Activated T-helper 17 cell treated with anti-CD3 and anti-CD28 coated beads, Interleukin-2, amount 50 U/mL, for 72 hours (primary cell): ENCODE results near the gene MED13. TPM values are rescaled to one million over a fixed set of nuclear protein-coding genes. Genes with fewer than 3 reads are reported as not detected.

Source experiments
- ATAC-seq: fragments of 150-1000 bp; cut with Tn5 transposase; replicated peaks from 2 replicates; pipeline ENCODE4 v1.10.0; 2021; ENCODE audit warnings: mild to moderate bottlenecking, moderate library complexity
- H3K27ac Mint-ChIP-seq: one replicate; pipeline ENCODE4 v1.8.0; 2022; ENCODE audit warnings: mixed read lengths
- H3K27me3 Mint-ChIP-seq: one replicate; pipeline ENCODE4 v1.8.0; 2022; ENCODE audit warnings: mixed read lengths
- H3K36me3 Mint-ChIP-seq: one replicate; pipeline ENCODE4 v1.8.0; 2022; ENCODE audit warnings: low read depth, mild to moderate bottlenecking, mixed read lengths
- H3K4me1 Mint-ChIP-seq: one replicate; pipeline ENCODE4 v1.8.0; 2022; ENCODE audit warnings: mixed read lengths
- H3K4me3 Mint-ChIP-seq: one replicate; pipeline ENCODE4 v1.8.0; 2022; ENCODE audit warnings: mild to moderate bottlenecking, mixed read lengths
- H3K9me3 Mint-ChIP-seq: one replicate; pipeline ENCODE4 v1.8.0; 2022; ENCODE audit warnings: mixed read lengths
- total RNA-seq, 2 donors: library from RNA; stranded (reverse); gene quantifications; one replicate each; pipeline ENCODE4 v1.2.3, GENCODE V29; 2022

MED13 gene, protein sequence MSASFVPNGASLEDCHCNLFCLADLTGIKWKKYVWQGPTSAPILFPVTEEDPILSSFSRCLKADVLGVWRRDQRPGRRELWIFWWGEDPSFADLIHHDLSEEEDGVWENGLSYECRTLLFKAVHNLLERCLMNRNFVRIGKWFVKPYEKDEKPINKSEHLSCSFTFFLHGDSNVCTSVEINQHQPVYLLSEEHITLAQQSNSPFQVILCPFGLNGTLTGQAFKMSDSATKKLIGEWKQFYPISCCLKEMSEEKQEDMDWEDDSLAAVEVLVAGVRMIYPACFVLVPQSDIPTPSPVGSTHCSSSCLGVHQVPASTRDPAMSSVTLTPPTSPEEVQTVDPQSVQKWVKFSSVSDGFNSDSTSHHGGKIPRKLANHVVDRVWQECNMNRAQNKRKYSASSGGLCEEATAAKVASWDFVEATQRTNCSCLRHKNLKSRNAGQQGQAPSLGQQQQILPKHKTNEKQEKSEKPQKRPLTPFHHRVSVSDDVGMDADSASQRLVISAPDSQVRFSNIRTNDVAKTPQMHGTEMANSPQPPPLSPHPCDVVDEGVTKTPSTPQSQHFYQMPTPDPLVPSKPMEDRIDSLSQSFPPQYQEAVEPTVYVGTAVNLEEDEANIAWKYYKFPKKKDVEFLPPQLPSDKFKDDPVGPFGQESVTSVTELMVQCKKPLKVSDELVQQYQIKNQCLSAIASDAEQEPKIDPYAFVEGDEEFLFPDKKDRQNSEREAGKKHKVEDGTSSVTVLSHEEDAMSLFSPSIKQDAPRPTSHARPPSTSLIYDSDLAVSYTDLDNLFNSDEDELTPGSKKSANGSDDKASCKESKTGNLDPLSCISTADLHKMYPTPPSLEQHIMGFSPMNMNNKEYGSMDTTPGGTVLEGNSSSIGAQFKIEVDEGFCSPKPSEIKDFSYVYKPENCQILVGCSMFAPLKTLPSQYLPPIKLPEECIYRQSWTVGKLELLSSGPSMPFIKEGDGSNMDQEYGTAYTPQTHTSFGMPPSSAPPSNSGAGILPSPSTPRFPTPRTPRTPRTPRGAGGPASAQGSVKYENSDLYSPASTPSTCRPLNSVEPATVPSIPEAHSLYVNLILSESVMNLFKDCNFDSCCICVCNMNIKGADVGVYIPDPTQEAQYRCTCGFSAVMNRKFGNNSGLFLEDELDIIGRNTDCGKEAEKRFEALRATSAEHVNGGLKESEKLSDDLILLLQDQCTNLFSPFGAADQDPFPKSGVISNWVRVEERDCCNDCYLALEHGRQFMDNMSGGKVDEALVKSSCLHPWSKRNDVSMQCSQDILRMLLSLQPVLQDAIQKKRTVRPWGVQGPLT (N-terminal part only)
- 10 to 100 TPM; 48.9 to 51.3 TPM for total RNA-seq

DNA sequence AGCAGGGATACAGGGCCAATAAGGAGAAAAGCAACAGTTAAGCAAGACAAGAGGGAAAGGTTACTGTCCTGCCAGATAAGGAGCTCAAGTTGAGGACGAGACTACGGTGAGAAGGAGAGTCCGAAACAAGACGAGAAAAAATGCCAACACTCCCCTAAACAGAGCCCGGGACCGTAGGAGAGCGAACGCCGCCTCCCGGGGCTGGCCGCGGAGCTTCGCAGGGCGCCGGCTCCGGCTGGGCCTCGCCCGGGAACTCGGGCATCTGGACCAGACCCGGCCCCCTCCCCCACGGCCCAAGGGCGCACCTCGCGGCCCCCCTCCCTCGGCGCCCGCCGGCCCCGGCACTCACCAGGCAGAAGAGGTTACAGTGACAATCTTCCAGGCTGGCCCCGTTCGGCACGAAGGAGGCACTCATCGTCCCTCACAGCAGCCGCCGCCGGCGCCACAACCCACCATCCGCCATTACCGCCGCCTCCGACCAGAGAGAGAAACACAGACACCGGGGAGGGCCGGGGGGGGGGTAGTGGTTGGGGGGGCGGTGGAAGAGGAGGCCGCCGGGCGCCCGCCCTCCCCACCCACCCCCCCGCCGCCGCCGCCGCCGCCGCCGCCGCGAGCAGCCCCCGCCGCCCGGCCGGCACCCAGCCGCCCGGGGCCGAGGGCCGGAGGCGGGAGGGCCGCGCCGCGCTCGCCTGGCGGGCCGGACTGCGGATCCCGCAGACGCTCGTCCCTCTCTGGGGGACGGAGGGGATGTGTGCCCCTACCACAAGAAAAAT lies at the start of gene MED13:
Gene MED13, minus strand, starts transcription at position 488 of the 773 bp plus-strand sequence. Its CDS starts 73 bp downstream, at position 415.
- no peaks in the 10 kb centered on the region for H3K27me3 Mint-ChIP-seq
- peaks cover 56% of the 10 kb centered on the region for H3K36me3 Mint-ChIP-seq

DNA sequence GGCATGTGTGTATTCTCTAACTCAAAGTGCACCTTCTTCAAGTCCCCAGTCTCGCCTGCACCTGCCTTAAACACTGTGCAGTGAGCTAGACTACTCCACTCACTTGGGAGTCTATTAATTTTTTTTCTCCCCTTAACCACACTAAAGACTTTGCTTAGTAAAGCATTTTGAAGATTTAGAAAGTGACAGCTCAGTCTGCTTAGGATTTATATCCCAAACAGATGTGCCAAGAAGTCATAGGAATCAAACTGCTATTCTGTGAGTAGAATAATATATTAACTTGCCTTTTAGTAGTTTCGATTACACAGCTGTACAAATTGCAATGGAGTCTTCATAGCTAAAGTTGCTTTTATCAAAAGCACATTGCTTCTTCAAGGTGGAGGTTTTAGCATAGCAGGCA lies 47.2 kb upstream of the MED13 start:
- ATAC-seq, result no peak
- no peaks in the 10 kb centered on the region for H3K36me3 Mint-ChIP-seq

More for the DNA sequence above, at the start of gene MED13:
- peak; percentile 17 for ATAC-seq
- Mint-ChIP-seq H3K27ac (peak within 1 kb of the TSS; percentile 99), H3K9me3 (no peaks in the 10 kb centered on the region), H3K4me3 (peak within 1 kb of the TSS; percentile 100), H3K4me1 (peaks cover 26% of the 10 kb centered on the region)

DNA sequence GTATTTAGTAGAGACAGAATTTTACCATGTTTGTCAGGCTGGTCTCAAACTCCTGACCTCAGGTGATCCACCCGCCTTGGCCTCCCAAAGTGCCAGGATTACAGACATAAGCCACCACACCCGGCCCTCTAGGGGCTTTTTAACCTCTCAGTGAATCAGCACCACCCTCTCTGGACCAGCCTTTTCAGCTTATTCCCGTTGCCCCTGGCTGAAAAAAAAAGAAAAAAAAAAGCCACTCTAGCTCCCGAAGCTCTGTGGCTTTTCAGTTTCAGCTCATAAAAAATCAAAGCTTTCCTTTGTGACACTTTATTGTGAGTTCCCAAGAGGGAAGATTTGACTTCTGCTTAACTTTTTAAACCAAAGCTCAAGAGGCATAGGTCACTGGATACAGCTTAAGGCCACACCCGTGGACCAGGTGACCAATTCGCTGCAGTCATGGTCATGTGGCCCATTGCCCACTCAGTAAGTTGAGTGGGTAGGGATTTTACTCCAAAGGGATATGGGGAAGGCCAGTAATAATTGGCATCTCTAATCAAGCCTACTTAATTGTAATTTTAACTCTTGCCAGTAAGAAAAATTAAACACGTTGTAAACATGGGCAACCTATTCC lies 46.6 kb upstream of the MED13 start:
- H3K4me1 Mint-ChIP-seq, result no peaks in the 10 kb centered on the region
- ATAC-seq, result no peak
- H3K4me3 Mint-ChIP-seq, result no peak overlapping the region
- no peaks in the 10 kb centered on the region for H3K9me3 Mint-ChIP-seq
- H3K27me3 Mint-ChIP-seq, result no peaks in the 10 kb centered on the region
- no peak overlapping the region for H3K27ac Mint-ChIP-seq
- H3K36me3 Mint-ChIP-seq, result no peaks in the 10 kb centered on the region

More for the DNA sequence above, 47.2 kb upstream of the MED13 start:
- Mint-ChIP-seq H3K4me3 (no peak overlapping the region), H3K4me1 (no peaks in the 10 kb centered on the region), H3K27ac (no peak overlapping the region), H3K9me3 (no peaks in the 10 kb centered on the region), H3K27me3 (no peaks in the 10 kb centered on the region)

DNA sequence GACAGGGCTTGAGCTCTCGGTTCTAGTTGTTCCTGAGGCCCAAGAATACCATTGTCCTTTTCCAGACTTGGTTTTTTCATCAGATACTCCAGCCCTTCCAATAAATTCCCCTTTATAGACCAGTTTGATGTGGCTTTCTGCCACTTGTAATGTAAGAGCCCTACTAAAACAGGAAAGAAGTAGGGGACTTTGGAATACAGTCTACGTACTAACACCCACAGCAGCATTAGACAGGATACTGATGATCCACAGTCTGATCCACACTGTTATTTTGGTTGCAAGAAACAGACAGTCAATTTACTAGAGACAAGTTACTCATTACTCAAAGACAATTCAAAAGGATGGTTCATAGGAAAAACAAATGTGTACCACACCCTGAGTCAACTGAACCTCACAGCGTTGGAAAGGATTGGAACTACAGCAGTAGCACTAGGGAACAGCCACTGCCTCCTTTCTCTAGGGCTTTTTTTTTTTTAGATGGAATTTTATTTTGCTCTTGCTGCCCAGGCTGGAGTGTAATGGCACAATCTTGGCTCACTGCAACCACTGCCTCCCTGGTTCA lies 45.9 kb upstream of the MED13 start:
- H3K36me3 Mint-ChIP-seq, result no peaks in the 10 kb centered on the region

DNA sequence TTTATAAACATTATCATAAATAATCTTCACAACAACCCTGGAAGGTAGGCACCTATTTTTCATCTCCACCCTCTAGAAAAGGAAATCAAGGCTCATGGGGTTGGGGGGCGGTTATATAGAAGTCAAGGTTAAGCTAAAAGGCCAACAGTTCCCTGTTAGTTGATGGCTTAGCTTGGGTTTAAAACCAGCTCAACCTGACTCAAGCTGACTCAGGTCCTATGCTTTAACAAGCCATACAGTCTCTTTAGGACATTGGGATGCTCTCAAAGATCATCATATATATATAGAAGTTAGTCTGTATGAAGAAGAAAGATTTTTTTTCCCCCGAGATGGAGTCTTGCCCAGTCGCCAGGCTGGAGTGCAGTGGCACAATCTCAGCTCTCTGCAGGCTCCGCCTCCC lies 44.8 kb upstream of the MED13 start:
- no peaks in the 10 kb centered on the region for H3K4me1 Mint-ChIP-seq

More for the DNA sequence above, 45.9 kb upstream of the MED13 start:
- H3K9me3 Mint-ChIP-seq, result no peaks in the 10 kb centered on the region
- no peak for ATAC-seq
- H3K4me1 Mint-ChIP-seq, result no peaks in the 10 kb centered on the region
- no peak overlapping the region for H3K4me3 Mint-ChIP-seq
- no peaks in the 10 kb centered on the region for H3K27me3 Mint-ChIP-seq
- no peak overlapping the region for H3K27ac Mint-ChIP-seq

DNA sequence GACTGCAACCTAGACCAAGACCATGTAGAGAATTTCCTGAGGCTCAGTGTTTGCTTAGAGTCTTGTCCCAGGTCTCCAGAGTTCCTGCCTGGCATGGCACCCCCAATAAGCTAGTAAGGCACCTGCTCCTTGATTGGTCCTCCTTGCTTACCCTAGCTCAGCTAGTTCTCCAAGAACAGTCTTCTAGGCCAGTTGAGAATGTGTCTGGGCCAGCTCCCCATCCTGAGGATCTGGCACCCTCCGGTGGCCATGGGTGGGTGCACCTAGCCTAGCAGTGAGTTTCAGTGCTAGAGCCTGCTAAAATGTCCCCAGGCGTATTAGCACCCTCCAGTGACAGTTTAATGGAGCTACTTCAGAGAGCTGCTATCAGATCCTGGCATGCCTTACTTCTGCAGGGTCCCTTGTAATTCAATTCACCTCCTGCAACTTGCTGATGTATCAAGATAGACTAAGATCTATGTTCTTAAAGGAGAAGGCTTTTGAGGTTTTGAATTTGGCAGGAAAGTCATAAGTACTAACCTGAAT lies 44.4 kb upstream of the MED13 start:
- Mint-ChIP-seq H3K27ac (no peak overlapping the region), H3K4me3 (no peak overlapping the region), H3K27me3 (peaks cover 3% of the 10 kb centered on the region), H3K9me3 (no peaks in the 10 kb centered on the region), H3K4me1 (no peaks in the 10 kb centered on the region), H3K36me3 (no peaks in the 10 kb centered on the region)
- ATAC-seq, result peak; percentile 99

More for the DNA sequence above, 44.8 kb upstream of the MED13 start:
- Mint-ChIP-seq H3K27ac (no peak overlapping the region), H3K27me3 (peaks cover 3% of the 10 kb centered on the region), H3K9me3 (no peaks in the 10 kb centered on the region), H3K4me3 (no peak overlapping the region), H3K36me3 (no peaks in the 10 kb centered on the region)
- ATAC-seq, result no peak

DNA sequence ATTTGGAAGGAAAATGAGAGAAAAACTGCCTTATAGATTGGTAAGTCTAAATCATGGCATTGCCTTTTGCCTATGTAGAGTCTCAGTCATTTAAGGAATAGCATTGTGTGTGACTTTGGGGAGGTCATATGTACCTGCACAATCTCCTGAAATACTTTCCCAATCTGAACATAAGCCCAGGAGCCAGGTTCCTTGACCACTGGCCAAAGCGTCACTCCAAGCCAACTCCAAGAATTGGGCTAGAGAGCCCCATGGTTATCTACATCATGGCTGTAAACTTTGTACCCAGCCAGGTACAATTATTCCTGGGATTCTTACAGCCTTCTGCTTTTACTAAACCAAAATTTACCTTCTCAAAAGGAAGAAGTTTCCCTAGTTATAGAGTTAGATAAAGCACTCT lies 40.8 kb upstream of the MED13 start:
- H3K27ac Mint-ChIP-seq, result no peak overlapping the region
- no peak overlapping the region for H3K4me3 Mint-ChIP-seq
- H3K36me3 Mint-ChIP-seq, result no peaks in the 10 kb centered on the region
- ATAC-seq, result no peak
- no peaks in the 10 kb centered on the region for H3K4me1 Mint-ChIP-seq
- peaks cover 3% of the 10 kb centered on the region for H3K27me3 Mint-ChIP-seq
- no peaks in the 10 kb centered on the region for H3K9me3 Mint-ChIP-seq

DNA sequence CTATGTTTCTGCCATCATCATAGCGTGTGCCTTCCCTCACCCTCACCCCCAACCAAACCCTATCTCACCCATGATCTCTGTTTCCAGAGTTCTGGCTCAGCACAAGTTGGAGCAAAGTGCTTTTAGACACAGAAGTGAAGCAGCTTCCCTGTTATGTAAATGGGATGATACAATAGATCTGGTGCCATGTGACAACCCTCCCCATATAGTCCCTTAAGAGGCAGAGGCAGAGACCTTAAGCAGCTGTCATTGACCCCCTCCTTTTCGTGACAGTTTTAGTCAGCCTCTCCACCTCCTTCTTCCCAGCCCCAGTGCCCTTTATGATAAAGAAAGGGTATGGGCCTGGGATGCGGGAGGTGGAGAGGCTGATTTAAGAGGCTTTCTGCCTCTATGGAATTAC lies 40.3 kb upstream of the MED13 start:
- no peaks in the 10 kb centered on the region for H3K36me3 Mint-ChIP-seq
- ATAC-seq, result no peak
- H3K27me3 Mint-ChIP-seq, result peaks cover 3% of the 10 kb centered on the region
- no peak overlapping the region for H3K27ac Mint-ChIP-seq
- H3K9me3 Mint-ChIP-seq, result no peaks in the 10 kb centered on the region
- H3K4me3 Mint-ChIP-seq, result no peak overlapping the region
- no peaks in the 10 kb centered on the region for H3K4me1 Mint-ChIP-seq

DNA sequence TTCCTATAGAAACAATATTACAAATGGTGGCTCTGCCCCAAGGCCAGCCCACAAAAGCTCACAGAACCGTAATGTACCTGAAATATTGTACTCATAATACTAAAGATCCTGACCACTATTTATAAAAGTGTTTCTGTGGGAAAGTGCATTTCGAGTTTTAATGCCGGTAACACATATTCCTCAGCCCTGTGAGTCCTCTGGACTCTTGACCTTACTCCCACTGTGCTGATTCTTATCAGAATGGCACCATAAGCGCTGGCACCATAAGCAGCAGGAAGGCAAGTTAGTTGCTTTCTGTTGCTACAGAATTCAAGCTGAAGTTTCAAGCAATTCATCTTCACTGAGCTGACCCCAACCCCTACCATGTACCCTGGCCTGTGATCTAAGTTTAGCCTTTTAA lies 36.4 kb upstream of the MED13 start:
- no peak for ATAC-seq
- no peaks in the 10 kb centered on the region for H3K36me3 Mint-ChIP-seq
- no peak overlapping the region for H3K4me3 Mint-ChIP-seq
- peaks cover 8% of the 10 kb centered on the region for H3K4me1 Mint-ChIP-seq
- H3K27me3 Mint-ChIP-seq, result peaks cover 3% of the 10 kb centered on the region
- no peaks in the 10 kb centered on the region for H3K9me3 Mint-ChIP-seq
- no peak overlapping the region for H3K27ac Mint-ChIP-seq

DNA sequence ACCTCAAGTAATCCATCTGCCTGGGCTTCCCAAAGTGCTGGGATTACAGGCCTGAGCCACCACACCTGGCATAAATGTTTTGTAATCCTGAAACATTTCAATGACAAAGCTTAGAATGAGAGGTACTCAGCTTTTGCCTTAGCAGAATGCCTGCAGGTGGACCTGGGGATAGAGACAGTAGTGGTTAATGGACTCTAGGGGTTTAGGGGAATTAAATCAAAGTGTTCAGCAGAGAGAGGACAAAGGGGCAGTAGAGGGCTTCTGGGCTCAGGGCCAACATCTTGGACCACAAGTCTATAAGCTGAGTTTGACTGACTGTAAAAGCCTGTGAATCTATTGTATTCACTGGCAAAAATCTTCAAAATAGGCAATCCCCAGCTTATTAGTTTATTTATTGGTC lies 36.0 kb upstream of the MED13 start:
- Mint-ChIP-seq H3K27me3 (peaks cover 3% of the 10 kb centered on the region), H3K9me3 (no peaks in the 10 kb centered on the region), H3K36me3 (no peaks in the 10 kb centered on the region), H3K4me1 (peaks cover 8% of the 10 kb centered on the region), H3K27ac (no peak overlapping the region), H3K4me3 (no peak overlapping the region)
- no peak for ATAC-seq

DNA sequence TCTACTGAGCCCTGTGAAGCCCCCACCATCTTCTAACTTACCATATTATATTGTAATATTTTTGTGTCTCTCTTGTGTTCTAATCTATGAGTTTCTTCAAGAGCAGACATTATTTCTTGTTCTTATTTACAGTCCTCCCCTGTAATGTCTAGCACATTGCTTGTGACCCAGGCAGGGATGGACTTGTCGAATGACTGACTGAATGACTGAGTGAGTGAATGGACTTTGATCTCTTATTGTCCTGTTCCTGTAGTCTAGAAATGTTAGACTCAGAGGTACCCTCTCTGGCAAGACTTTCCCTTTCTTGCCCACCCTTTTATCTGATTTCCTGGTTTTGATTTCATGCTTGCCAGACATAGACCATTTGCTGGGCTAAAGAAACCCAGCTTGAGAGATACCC lies 35.0 kb upstream of the MED13 start:
- ATAC-seq, result no peak
- peaks cover under 1% of the 10 kb centered on the region for H3K27me3 Mint-ChIP-seq

DNA sequence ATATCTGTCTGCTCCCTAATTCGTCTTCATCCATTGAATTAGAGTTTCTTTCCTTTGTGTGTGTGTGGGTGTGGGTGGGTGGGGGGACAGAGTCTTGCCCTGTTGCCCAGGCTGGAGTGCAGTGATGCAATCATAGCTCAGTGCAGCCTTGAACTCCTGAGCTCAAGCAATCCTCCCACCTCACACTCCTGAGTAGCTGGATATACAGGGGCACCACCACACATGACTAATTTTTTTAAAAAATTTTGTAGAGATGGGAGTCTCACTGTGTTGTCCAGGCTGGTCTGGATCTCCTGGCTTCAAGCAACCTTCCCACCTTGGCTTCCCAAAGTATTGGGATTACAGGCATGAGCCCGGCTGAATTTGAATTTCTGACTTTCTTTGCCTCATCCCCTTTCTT lies 34.5 kb upstream of the MED13 start:
- Mint-ChIP-seq H3K36me3 (no peaks in the 10 kb centered on the region), H3K9me3 (no peaks in the 10 kb centered on the region), H3K4me3 (no peak overlapping the region), H3K4me1 (peaks cover 8% of the 10 kb centered on the region), H3K27me3 (no peaks in the 10 kb centered on the region), H3K27ac (peak overlapping the region; percentile 37)
- ATAC-seq, result no peak

More for the DNA sequence above, 35.0 kb upstream of the MED13 start:
- no peaks in the 10 kb centered on the region for H3K36me3 Mint-ChIP-seq
- no peak overlapping the region for H3K27ac Mint-ChIP-seq
- H3K9me3 Mint-ChIP-seq, result no peaks in the 10 kb centered on the region
- H3K4me1 Mint-ChIP-seq, result peaks cover 8% of the 10 kb centered on the region
- no peak overlapping the region for H3K4me3 Mint-ChIP-seq
